Astrocyte of the hippocampus (primary cell): Measurements from ENCODE around the gene LRP2BP.

Source experiments
- DNase-seq: peaks from one replicate; pipeline ENCODE4 v3.0.0; 2011; ENCODE audit warnings: low read depth, low spot score

Gene LRP2BP

GRCh38 chr4:185395238-185395955, at the start of gene LRP2BP:
LRP2BP (minus strand) TSS chr4:185395924; CDS start chr4:185378186, 17,738 bp downstream.
- DNase-seq = no peak

GRCh38 chr4:185445209-185445608, 49.5 kb upstream of the LRP2BP start:
- DNase-seq = no peak

GRCh38 chr4:185441479-185441878, 45.8 kb upstream of the LRP2BP start:
- DNase-seq = no peak

GRCh38 chr4:185437809-185438208, 42.1 kb upstream of the LRP2BP start:
- no peak for DNase-seq

- DNase-seq = no peak
Measured at GRCh38 chr4:185435466-185435865, 39.7 kb upstream of the LRP2BP start.

- no peak for DNase-seq
Measured at GRCh38 chr4:185429660-185430059, 33.9 kb upstream of the LRP2BP start.

GRCh38 chr4:185426960-185427688, 31.4 kb upstream of the LRP2BP start:
- DNase-seq = no peak

GRCh38 chr4:185425647-185426352, 30.1 kb upstream of the LRP2BP start, which contains the start of gene UFSP2:
UFSP2 (minus strand) TSS chr4:185425964; CDS start chr4:185425868, 96 bp downstream.
- DNase-seq = peak; percentile 91

- DNase-seq = no peak
Measured at GRCh38 chr4:185424905-185425646, 29.4 kb upstream of the LRP2BP start.

GRCh38 chr4:185421366-185422124, 25.8 kb upstream of the LRP2BP start:
- DNase-seq = peak; percentile 74

- DNase-seq = no peak
Measured at GRCh38 chr4:185416955-185417354, 21.2 kb upstream of the LRP2BP start.

- DNase-seq = no peak
Measured at GRCh38 chr4:185412412-185412811, 16.7 kb upstream of the LRP2BP start.

- DNase-seq = no peak
Measured at GRCh38 chr4:185411849-185412248, 16.1 kb upstream of the LRP2BP start.

- DNase-seq = no peak
Measured at GRCh38 chr4:185408432-185408831, 12.7 kb upstream of the LRP2BP start.

- no peak for DNase-seq
Measured at GRCh38 chr4:185405296-185405999, 9.7 kb upstream of the LRP2BP start.

GRCh38 chr4:185404031-185404430, 8.3 kb upstream of the LRP2BP start:
- DNase-seq = no peak

- DNase-seq = no peak
Measured at GRCh38 chr4:185399466-185399865, 3.7 kb upstream of the LRP2BP start.

- DNase-seq = no peak
Measured at GRCh38 chr4:185398618-185399017, 2.9 kb upstream of the LRP2BP start.

- peak; percentile 63 for DNase-seq
Measured at GRCh38 chr4:185396724-185397385, 1.1 kb upstream of the LRP2BP start, which contains the start of gene ANKRD37. ANKRD37 (plus strand) TSS chr4:185396841; CDS start chr4:185396924, 83 bp downstream.
